Glomerular visceral epithelial cell (primary cell): ENCODE measurements around the gene SHH.

ENCODE experiments used
- DNase-seq: peaks from one replicate; pipeline ENCODE4 v3.0.0-alpha.2; 2016; ENCODE audit errors: extremely low spot score

The SHH gene

GRCh38 chr7:155806096-155806871, 6.0 kb downstream of the SHH start:
- no peak for DNase-seq

DNA sequence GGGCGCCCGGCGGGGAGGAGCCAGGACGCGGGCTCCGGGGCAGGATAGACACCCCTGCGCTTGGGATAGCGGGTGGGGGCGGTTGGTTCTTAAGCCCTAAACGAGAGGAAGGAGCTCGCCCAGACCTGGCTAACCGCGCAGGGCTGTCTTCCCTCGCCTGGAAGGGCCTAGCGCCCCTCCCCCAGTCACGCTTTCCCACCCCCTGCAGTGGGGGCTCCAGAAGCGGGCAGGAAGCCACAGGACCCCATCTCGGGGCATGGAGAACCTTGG, 6.5 kb downstream of the SHH start:
- no peak for DNase-seq

GRCh38 chr7:155804897-155805825, 7.1 kb downstream of the SHH start:
- DNase-seq, result peak; percentile 57

DNA sequence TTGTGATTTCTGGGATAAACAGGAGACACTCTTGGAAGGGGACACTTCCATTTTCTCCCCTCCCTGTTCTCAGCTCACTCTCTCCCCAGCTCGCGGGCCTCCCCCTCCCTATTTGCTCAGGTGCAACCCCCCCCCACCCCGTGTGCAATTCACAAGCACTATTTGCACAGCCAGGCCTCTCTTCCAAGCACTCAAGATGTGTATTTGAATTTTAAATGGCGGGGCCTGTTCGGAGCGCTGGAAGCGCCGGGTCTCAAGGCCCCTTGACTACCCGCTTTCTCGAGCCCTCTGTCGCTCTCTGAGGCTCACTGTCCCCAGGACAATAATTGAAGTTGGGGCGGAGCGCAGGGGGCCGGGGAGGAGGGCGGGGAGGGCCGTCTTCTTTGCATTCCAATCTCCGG, 7.8 kb downstream of the SHH start:
- no peak for DNase-seq

DNA sequence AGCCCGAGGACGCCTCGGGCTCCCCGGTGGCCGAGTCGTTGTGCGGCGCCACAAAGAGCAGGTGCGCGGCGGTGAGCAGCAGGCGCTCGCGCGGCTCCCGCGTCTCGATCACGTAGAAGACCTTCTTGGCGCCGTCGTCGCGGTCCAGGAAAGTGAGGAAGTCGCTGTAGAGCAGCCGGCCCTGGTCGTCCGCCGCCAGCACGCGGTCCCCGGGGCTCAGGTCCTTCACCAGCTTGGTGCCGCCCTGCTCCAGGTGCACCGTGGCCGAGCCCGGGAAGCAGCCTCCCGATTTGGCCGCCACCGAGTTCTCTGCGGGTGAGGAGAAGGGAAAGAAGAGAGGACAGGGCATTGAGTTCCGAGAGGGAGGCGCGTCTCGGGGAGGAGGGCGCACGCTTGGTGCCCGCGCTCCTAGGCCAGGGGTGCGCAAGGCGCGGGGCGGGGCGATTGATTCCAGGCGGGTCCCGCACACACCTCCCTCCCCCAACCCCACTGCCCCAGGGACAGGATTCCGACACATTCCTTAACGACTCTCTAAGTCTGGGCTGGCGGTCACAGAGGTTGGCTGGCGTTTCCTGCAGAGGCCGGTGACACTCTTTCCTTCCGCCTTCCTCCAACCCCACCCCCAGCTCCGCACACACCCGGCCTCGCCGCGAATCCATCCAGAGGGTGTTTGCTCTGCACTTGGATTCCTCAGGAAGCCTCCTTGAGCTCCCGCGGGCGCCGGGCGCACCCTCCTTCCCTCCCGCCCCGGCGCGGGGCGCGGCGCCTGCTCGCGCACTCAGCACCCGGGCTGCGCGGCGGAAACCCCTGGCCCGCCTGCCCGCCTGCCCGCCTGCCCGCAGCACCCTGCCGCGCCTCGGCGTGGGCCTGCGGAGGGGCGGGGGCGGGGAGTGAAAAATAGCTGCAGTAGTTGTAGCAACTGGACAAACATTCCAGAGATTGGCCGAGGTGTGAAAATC, 8.6 kb downstream of the SHH start:
- DNase-seq, result no peak

DNA sequence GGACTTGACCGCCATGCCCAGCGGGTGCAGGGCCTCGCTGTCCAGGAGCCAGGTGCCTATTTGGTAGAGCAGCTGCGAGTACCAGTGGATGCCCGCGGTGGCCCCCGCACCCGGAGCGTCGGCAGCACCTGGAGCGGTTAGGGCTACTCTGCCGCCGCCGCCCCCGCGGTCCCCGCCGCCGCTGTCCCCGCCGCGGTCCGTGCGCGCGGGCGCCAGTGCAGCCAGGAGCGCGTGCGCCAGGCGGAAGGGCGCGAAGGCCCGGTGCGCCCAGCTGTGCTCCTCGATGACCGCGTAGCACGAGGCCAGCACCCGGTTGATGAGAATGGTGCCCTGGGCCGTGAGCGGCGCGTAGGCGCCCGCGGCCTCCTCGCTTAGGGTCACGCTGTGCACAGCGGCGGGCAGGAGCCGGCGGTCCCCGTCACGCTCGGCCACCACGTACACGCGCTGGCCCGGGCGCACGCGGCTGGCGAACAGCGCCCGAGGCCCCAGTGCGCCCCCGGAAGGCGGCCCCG, 9.3 kb downstream of the SHH start:
- no peak for DNase-seq

DNA sequence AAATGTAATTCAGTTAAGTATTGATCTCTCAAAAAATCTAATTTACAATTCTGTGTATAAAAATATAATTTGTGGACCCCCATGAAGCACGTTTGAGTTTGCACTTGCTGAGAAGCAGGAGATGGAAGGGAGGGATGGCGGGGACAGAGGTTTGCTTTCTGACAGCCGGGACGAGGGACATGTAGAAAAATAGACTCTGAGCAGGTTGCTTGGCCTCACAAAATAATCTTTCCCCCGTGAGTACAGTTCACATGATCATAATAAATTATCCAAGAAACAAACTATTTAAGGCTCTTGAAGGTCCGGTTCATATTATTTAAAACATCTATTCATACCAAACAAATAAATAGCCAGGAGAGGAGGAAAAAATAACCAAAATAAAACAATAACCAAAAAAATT, 10.0 kb downstream of the SHH start:
- DNase-seq, result no peak

DNA sequence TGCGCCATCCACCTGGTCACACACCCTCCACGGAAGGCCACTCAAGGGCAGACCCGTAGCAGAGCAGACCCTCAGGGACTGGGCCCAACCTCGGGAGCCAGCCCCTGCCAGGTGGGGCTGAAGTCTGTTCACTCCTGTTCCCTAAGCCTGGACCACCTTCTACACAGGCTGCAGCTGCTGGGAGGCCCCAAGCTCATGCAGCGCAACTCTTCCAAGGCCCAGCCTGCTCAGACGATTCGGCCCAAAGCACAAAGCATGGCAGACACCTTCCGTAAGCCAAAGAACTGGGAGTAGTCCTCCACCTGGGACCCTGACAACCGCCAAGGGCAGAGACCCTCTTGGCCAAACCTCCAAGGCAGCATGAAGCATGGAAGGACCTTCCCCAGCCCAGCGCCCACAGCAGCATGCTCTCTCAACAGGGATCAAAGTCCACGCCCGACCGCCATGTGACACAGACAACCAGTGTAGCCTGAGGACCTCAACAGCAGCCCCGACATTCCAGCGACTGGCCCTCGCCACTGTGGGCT, 11.5 kb downstream of the SHH start:
- DNase-seq, result no peak

DNA sequence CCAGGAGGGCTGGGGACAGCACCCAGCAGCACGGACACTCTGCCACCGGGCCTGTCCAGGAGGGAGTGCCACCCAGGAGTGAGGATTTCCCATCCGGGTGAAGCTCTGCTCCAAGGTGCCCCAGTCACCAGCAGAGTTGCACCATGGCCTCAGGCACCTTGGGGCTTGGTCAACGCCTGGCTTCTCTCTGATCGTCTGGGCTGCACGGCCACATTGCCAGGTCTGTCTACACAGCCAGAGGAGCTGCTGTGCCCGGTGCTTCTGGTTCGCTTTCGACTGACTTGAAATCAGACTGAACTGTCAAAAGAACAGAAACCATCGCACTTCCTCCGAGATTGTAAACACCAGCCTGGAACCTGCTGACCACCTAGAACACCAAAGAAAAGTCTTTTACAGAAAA, 12.0 kb downstream of the SHH start:
- no peak for DNase-seq

GRCh38 chr7:155799514-155799913, 12.7 kb downstream of the SHH start:
- no peak for DNase-seq

DNA sequence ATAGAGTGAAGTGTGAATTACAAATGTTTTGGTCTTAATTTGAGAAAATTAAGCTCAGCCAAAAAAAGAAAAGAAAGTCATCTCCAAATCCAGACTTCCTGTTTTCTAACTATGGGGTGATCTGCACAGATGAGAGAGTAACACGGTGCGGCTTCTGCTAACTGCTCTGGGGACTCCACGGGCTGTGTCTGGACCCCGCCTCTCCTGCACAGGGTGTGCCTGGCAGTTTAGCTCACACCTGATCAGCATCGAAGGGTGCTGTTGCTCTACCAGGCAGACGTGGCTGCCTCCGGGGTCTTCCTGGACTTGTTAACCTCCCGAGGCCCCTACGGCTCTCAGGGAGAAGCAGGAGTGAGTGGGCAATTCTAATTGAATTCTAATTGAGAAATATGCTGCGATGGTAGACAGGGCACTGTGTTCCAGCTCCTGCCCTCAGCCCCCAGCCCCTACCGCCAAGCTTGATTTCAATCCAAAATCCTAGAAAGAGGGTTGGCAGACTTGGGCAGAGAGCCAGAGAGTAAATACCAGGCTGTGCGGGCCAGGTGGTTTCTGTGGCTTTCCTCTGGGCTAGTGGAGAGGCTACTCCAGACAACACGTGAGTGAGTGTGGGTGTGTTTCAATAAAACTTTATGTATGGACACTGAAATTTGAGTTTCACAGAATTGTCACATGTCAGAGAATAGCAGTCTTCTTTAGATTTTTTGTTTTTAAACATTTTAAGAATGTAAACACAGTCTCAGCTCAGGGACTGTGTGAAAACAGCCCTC, 13.4 kb downstream of the SHH start:
- no peak for DNase-seq

- DNase-seq, result no peak
These were observed 14.7 kb downstream of the SHH start for GRCh38 chr7:155797262-155798250.

DNA sequence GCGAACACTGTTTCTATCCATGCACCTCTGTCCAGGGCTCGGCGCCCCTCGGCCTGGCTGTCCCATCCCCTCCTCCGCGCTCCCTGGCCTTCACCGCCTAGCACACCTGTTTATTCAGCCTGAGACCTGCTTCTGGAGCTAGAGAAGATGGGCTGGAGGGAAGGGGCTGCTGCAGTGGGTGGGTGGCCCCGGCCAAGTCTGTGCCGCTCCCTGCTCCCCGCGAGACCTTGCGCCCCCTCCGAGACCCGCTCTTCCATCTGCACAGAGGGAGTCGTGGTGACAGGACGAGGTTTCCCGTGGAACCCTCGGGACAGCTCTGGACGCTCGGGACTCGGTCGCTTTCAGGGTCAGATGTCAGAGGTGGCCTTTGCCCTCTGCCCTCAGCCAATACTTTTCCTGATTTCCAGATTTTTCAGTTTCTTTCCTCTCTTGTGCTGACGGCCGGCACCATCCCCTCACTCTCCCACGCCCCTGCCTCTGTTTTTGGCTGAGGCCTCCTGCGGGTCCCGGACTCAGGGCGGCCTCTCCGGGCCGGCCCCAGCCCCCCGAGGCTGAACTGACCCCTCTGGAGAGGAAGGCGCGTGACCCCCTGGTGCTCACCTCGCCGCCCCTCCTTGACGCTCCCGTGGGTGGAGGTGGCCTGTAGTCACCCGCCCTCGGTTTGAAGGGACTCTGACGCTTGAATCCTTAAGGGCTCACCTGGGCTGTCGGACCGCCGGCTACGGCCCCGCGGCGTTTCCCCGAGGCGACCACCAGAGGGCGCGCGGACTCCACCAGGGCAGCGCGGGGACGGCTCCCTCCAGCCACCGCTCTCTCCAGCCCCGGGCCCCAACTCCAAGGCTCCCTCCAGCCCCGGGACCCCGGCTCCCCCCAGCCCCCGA, 15.6 kb downstream of the SHH start:
- DNase-seq, result peak; percentile 46

DNA sequence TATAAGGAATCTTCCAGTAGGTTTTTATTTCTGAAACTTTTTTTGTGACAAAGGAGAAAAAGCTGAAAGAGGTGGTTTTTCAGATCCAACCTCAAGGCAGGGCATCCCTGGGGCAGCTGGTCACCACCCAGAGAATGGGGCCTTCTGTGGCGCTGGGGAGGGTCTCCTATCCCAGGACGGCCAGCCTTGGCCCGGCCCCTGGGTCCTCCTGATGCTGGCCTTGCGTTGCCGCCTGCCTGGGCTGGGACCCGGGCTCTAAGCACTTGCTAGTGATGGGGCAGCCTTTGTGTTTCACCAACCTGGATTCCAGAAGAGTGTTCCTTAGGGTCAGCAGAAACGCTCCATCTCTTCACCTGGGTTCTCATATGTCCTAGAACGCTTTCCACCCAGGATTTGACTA, 16.3 kb downstream of the SHH start:
- DNase-seq, result no peak

GRCh38 chr7:155795401-155795800, 16.9 kb downstream of the SHH start:
- no peak for DNase-seq

DNA sequence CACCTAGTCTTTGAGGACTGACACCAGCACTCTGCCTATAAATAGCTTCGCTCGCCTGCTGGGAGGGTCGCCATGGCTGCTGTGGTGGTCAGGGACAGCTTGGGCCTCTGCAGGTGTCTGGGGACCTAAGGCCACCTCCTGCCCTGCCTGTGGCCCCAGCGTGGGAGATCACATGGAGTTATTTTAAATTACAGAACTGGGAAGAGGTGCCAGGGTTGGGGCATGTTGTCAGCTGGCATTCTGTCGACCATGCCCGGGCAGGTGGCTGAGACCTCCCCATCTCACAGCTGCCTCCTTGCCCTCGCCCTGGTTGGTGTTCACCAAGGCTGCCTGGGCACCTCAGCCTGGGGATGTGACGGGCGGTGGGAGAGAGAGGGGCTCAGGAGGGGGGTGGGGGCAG, 18.1 kb downstream of the SHH start:
- no peak for DNase-seq

GRCh38 chr7:155793720-155794119, 18.5 kb downstream of the SHH start:
- no peak for DNase-seq

GRCh38 chr7:155792999-155793560, 19.2 kb downstream of the SHH start:
- no peak for DNase-seq
